IMR-90 (cell line): ENCODE results near the gene SLC4A1AP. TPM values are rescaled to one million over a fixed set of nuclear protein-coding genes. Genes with fewer than 3 reads are reported as not detected.
A peak's percentile ranks its signal among the peaks of the same experiment; 100 is the strongest.

Experiments used
- ATAC-seq: fragments of 200-7000 bp; cut with Tn5 transposase; 2 replicates; pipeline ENCODE4 v1.9.1; 2020; ENCODE audit warnings: low read depth, mild to moderate bottlenecking, moderate library complexity
- BruUV-seq: library from RNA; stranded (reverse); fragments of 400-500 nt; replicated peaks from 2 replicates; lab custom pipeline; 2021; lab: Mats Ljungman, UMichigan
- CTCF ChIA-PET: fragments of 300-600 bp; formaldehyde crosslinking; extraction: SDS; loops from one replicate; lab custom pipeline; 2021; ENCODE audit warnings: antibody characterized with exemption; lab: Yijun Ruan, JAX
- POLR2A ChIA-PET: fragments of 300-600 bp; sonication (Branson Sonifier 250); formaldehyde crosslinking; loops from one replicate; lab custom pipeline; 2022; ENCODE audit warnings: antibody characterized with exemption; ENCODE audit not compliant: unreplicated experiment; lab: Charles Lee
- DNase-seq: peaks from one replicate; pipeline ENCODE4 v3.0.0; 2013
- H2AFZ ChIP-seq: replicated peaks from 2 replicates; pipeline ENCODE3; 2013; ENCODE audit warnings: low read length, mild to moderate bottlenecking; ENCODE audit not compliant: poor library complexity
- H2AK5ac ChIP-seq: 2 replicates; pipeline ENCODE4 v1.6.1; 2013; ENCODE audit warnings: low read depth, low read length, inconsistent platforms
- H2AK9ac ChIP-seq: replicated peaks from 2 replicates; pipeline ENCODE3; 2013; ENCODE audit warnings: mild to moderate bottlenecking, low read depth, low read length, moderate library complexity; ENCODE audit not compliant: poor library complexity
- H2BK120ac ChIP-seq: 2 replicates; pipeline ENCODE4 v1.6.1; 2013; ENCODE audit warnings: low read depth, low read length, inconsistent platforms
- H2BK15ac ChIP-seq: 3 replicates; pipeline ENCODE4 v1.6.1; 2013; ENCODE audit warnings: low read depth, low read length, inconsistent platforms
- H2BK20ac ChIP-seq: 2 replicates; pipeline ENCODE4 v1.6.1; 2013; ENCODE audit warnings: low read depth, mild to moderate bottlenecking, inconsistent platforms, low read length, moderate library complexity
- H2BK5ac ChIP-seq: 2 replicates; pipeline ENCODE4 v1.6.1; 2013; ENCODE audit warnings: mild to moderate bottlenecking, low read depth, low read length, inconsistent platforms; ENCODE audit not compliant: poor library complexity, severe bottlenecking
- H3K14ac ChIP-seq: replicated peaks from 2 replicates; pipeline ENCODE4 v1.6.1; 2013; ENCODE audit warnings: low read depth, low read length, inconsistent platforms
- H3K18ac ChIP-seq: 2 replicates; pipeline ENCODE4 v1.6.1; 2013; ENCODE audit warnings: low read depth, low read length, control low read depth
- H3K23ac ChIP-seq: 2 replicates; pipeline ENCODE4 v1.6.1; 2013; ENCODE audit warnings: low read depth, low read length, inconsistent platforms
- H3K27ac ChIP-seq: 2 replicates; pipeline ENCODE4 v1.5.1; 2013; ENCODE audit warnings: mild to moderate bottlenecking, control low read depth, low read length; ENCODE audit not compliant: insufficient read depth
- H3K27me3 ChIP-seq: 2 replicates; pipeline ENCODE4 v1.6.1; 2013; ENCODE audit warnings: low read length; ENCODE audit not compliant: control insufficient read depth, insufficient read depth
- H3K36me3 ChIP-seq: 2 replicates; pipeline ENCODE4 v1.6.1; 2013; ENCODE audit warnings: low read length, mixed read lengths; ENCODE audit not compliant: control insufficient read depth, insufficient read depth
- H3K4ac ChIP-seq: 2 replicates; pipeline ENCODE4 v1.6.1; 2013; ENCODE audit warnings: low read depth, low read length, inconsistent platforms
- H3K4me1 ChIP-seq: 2 replicates; pipeline ENCODE4 v1.6.1; 2013; ENCODE audit warnings: low read length, mixed read lengths; ENCODE audit not compliant: control insufficient read depth, insufficient read depth
- H3K4me2 ChIP-seq: 2 replicates; pipeline ENCODE4 v1.6.1; 2013; ENCODE audit warnings: low read depth, mild to moderate bottlenecking, control low read depth, low read length, moderate library complexity
- H3K4me3 ChIP-seq: 2 replicates; pipeline ENCODE4 v1.5.1; 2013; ENCODE audit warnings: low read depth, mild to moderate bottlenecking, control low read depth, low read length, moderate library complexity; ENCODE audit not compliant: insufficient read depth
- H3K56ac ChIP-seq: 2 replicates; pipeline ENCODE4 v1.6.1; 2013; ENCODE audit warnings: low read length, inconsistent platforms; ENCODE audit not compliant: insufficient read depth; ENCODE audit errors: extremely low read depth
- H3K79me1 ChIP-seq, 2 experiments: 2 replicates each; pipeline ENCODE4 v1.6.1; 2013; ENCODE audit warnings: low read length in 2 of 2, inconsistent platforms in 1 of 2, low read depth in 1 of 2
- H3K9ac ChIP-seq: 2 replicates; pipeline ENCODE4 v1.6.1; 2013; ENCODE audit warnings: low read depth, low read length, control low read depth
- H3K9me1 ChIP-seq: 2 replicates; pipeline ENCODE4 v1.6.1; 2013; ENCODE audit warnings: low read length, inconsistent platforms; ENCODE audit not compliant: insufficient read depth
- H3K9me3 ChIP-seq: 2 replicates; pipeline ENCODE4 v1.6.1; 2013; ENCODE audit warnings: low read length; ENCODE audit not compliant: control insufficient read depth, insufficient read depth
- H4K20me1 ChIP-seq: 2 replicates; pipeline ENCODE4 v1.6.1; 2013; ENCODE audit warnings: low read length, inconsistent platforms; ENCODE audit not compliant: insufficient read depth
- H4K5ac ChIP-seq: 2 replicates; pipeline ENCODE4 v1.6.1; 2013; ENCODE audit warnings: mild to moderate bottlenecking, low read depth, low read length, control low read depth
- H4K8ac ChIP-seq, 2 experiments: 2 replicates each; pipeline ENCODE4 v1.6.1; 2013; ENCODE audit warnings: low read depth in 2 of 2, low read length in 2 of 2, control low read depth in 1 of 2, inconsistent platforms in 1 of 2
- H4K91ac ChIP-seq: 2 replicates; pipeline ENCODE4 v1.6.1; 2013; ENCODE audit warnings: low read depth, low read length, inconsistent platforms; ENCODE audit not compliant: insufficient read depth
- BHLHE40 ChIP-seq: fragments of 150-350 bp; IDR thresholded peaks from 2 replicates; pipeline ENCODE4 v1.6.1; 2016; ENCODE audit warnings: mild to moderate bottlenecking, low read depth, low read length
- CEBPB ChIP-seq: IDR thresholded peaks from 2 replicates; pipeline ENCODE4 v1.6.1; 2012; ENCODE audit warnings: low read depth, low read length, improper control_type of control experiment
- CTCF ChIP-seq: conservative IDR thresholded peaks from 2 replicates; pipeline ENCODE4 v1.5.1; 2012; ENCODE audit warnings: mild to moderate bottlenecking, low read depth, low read length, improper control_type of control experiment
- ELK1 ChIP-seq: fragments of 150-350 bp; IDR thresholded peaks from 2 replicates; pipeline ENCODE4 v1.6.1; 2016; ENCODE audit warnings: low read depth, mild to moderate bottlenecking, low read length, moderate library complexity, borderline replicate concordance
- MAFK ChIP-seq: IDR thresholded peaks from 2 replicates; pipeline ENCODE4 v1.6.1; 2012; ENCODE audit warnings: low read depth, low read length, improper control_type of control experiment
- MXI1 ChIP-seq: IDR thresholded peaks from 2 replicates; pipeline ENCODE4 v1.6.1; 2012; ENCODE audit warnings: low read depth, mild to moderate bottlenecking, low read length, moderate library complexity, borderline replicate concordance
- NFE2L2 ChIP-seq: fragments of 150-350 bp; IDR thresholded peaks from 2 replicates; pipeline ENCODE4 v1.6.1; 2016; ENCODE audit warnings: low read depth, mild to moderate bottlenecking, low read length
- POLR2A ChIP-seq: IDR thresholded peaks from 2 replicates; pipeline ENCODE4 v1.6.1; 2012; ENCODE audit warnings: mild to moderate bottlenecking, low read depth, low read length
- RAD21 ChIP-seq: IDR thresholded peaks from 2 replicates; pipeline ENCODE4 v1.6.1; 2012; ENCODE audit warnings: low read length, improper control_type of control experiment
- RCOR1 ChIP-seq: IDR thresholded peaks from 2 replicates; pipeline ENCODE4 v1.6.1; 2012; ENCODE audit warnings: mild to moderate bottlenecking, low read length, improper control_type of control experiment; ENCODE audit not compliant: insufficient replicate concordance
- RFX5 ChIP-seq: IDR thresholded peaks from 2 replicates; pipeline ENCODE4 v1.8.0; 2012; ENCODE audit warnings: low read depth, mild to moderate bottlenecking, low read length, moderate library complexity
- SMC3 ChIP-seq: fragments of 150-350 bp; IDR thresholded peaks from 2 replicates; pipeline ENCODE4 v1.6.1; 2016; ENCODE audit warnings: low read depth, mild to moderate bottlenecking, antibody characterized with exemption, low read length, moderate library complexity
- USF2 ChIP-seq: fragments of 150-350 bp; IDR thresholded peaks from 2 replicates; pipeline ENCODE4 v1.6.1; 2017; ENCODE audit warnings: mild to moderate bottlenecking, antibody characterized with exemption, low read length, low read depth
- WGBS, 2 experiments: methylation state at CpG; one replicate each; pipeline versions ENCODE4 v1.1.5 to v1.1.7; 2013; ENCODE audit warnings: missing lambda C conversion rate in 2 of 2; ENCODE audit not compliant: insufficient read length in 1 of 2; ENCODE audit errors: extremely low coverage in 2 of 2; 5-methylcytosine and 5-hydroxymethylcytosine counted together
- dilution Hi-C: fragments of 300-500 bp; cut with HindIII; formaldehyde crosslinking; loops from one replicate; pipeline ENCODE4 v1.14.3; 2018; ENCODE audit warnings: low sequenced_read_pairs; ENCODE audit not compliant: unreplicated experiment
- in situ Hi-C: fragments of 300-500 bp; cut with MboI; formaldehyde crosslinking; loops from 3 replicates; pipeline ENCODE4 v1.14.3; 2019; ENCODE audit warnings: low sequenced_read_pairs, inconsistent platforms, mixed read lengths
- intact Hi-C: fragments of 100-400 bp; cut with micrococcal nuclease; formaldehyde crosslinking; loops from 2 replicates; pipeline ENCODE4 v1.10.0; 2022
- polyA plus RNA-seq, 3 experiments: library from polyadenylated mRNA; depleted of rRNA; stranded (reverse); fragments of >200 nt; gene quantifications; 2 replicates each; pipeline ENCODE4 v1.2.3, GENCODE V29; 2012; ENCODE audit warnings: low replicate concordance in 1 of 3
- total RNA-seq: library from RNA; depleted of rRNA; stranded (reverse); fragments of >200 nt; gene quantifications from 2 replicates; pipeline ENCODE4 v1.2.3, GENCODE V29; 2012

SLC4A1AP gene
- total and polyA plus RNA-seq, 2 of the 4 experiments (the other 2 are of a cell fraction): 11.7 to 13.6 TPM

- TF ChIP-seq MAFK: peak; percentile 70; the same call in 1 of the 2 replicates
- no peak for TF ChIP-seq POLR2A
Observed at GRCh38 chr2:27720004-27720551, 56.4 kb downstream of the SLC4A1AP start (continued).

- intact Hi-C loops: loop anchor here (5.0 kb wide), 1 partner anchor 731 kb away; no protein-coding TSS in a partner anchor
- H3K79me1 ChIP-seq: peaks cover 0 to 5% of the 10 kb centered on the region in 2 experiments; a peak in 1 of 4 replicates
- DNase-seq (no peak), ATAC-seq (no peak)
- no peak overlapping the region for H3K56ac ChIP-seq
- peak overlapping the region; percentile 75 for H2BK120ac ChIP-seq
- peaks cover 17% of the 10 kb centered on the region for H3K9me1 ChIP-seq
- POLR2A ChIA-PET: no interaction called here
- peak overlapping the region; percentile 93; the same call in 2 of the 3 replicates for H2BK15ac ChIP-seq
- no peak overlapping the region for H2AFZ ChIP-seq
- no peaks in the 10 kb centered on the region for H3K9me3 ChIP-seq
- no peaks in the 10 kb centered on the region for H4K20me1 ChIP-seq
- no peak overlapping the region for H2BK5ac ChIP-seq
- H3K4me3 ChIP-seq: no peak overlapping the region
- no peak overlapping the region for H4K5ac ChIP-seq
- H2BK20ac ChIP-seq: peak overlapping the region; percentile 97; the same call in 1 of the 2 replicates
- H3K18ac ChIP-seq: no peak overlapping the region
- H3K27me3 ChIP-seq: no peaks in the 10 kb centered on the region
- peak overlapping the region; percentile 6; the same call in 1 of the 2 replicates for H4K91ac ChIP-seq
- H3K27ac ChIP-seq: no peak overlapping the region
- H3K4ac ChIP-seq: peak overlapping the region; percentile 67
- 100% methylated on average over 1 of the region's 8 CpGs; no CpG with 5 or more reads in 1 of the 2 experiments for WGBS, 2 experiments
- H2AK5ac ChIP-seq: peak overlapping the region; percentile 41
- no peak overlapping the region for H4K8ac ChIP-seq
- H3K36me3 ChIP-seq: no peaks in the 10 kb centered on the region
- peaks cover 12% of the 10 kb centered on the region for H3K4me1 ChIP-seq
- H3K4me2 ChIP-seq: no peak overlapping the region
- H3K9ac ChIP-seq: no peak overlapping the region
- no peak overlapping the region for H3K23ac ChIP-seq
- in situ Hi-C loops: no loop called here
- CTCF ChIA-PET: no interaction called here
- no peak overlapping the region for H3K14ac ChIP-seq
- BruUV-seq: no TSS peak
- dilution Hi-C loops: no loop called here
- H2AK9ac ChIP-seq: no peak overlapping the region
- TF ChIP-seq RCOR1 (no peak), MAFK (no peak), POLR2A (no peak), BHLHE40 (no peak), CTCF (no peak), ELK1 (no peak), RFX5 (no peak), CEBPB (no peak), SMC3 (no peak), USF2 (no peak), NFE2L2 (no peak), RAD21 (no peak), MXI1 (no peak)
Observed at GRCh38 chr2:27721335-27721734, 57.6 kb downstream of the SLC4A1AP start.
